HFFc6 (cell line): Measurements from ENCODE around the gene ZNF639. TPM values are rescaled to one million over a fixed set of nuclear protein-coding genes. Genes with fewer than 3 reads are reported as not detected.

ENCODE experiments used
- DNase-seq: peaks from one replicate; pipeline ENCODE4 v3.0.0-alpha.2; 2018
- H3K27ac Mint-ChIP-seq: 2 replicates; pipeline ENCODE4 v1.8.0; 2020; ENCODE audit warnings: mild to moderate bottlenecking, mixed read lengths
- H3K27me3 Mint-ChIP-seq: 2 replicates; pipeline ENCODE4 v1.8.0; 2021; ENCODE audit warnings: mild to moderate bottlenecking, moderate library complexity, mixed read lengths; ENCODE audit not compliant: insufficient read depth
- H3K36me3 Mint-ChIP-seq: 2 replicates; pipeline ENCODE4 v1.8.0; 2021; ENCODE audit warnings: low read depth, mixed read lengths
- H3K4me1 Mint-ChIP-seq: 2 replicates; pipeline ENCODE4 v1.8.0; 2020; ENCODE audit warnings: low read depth, mixed read lengths
- H3K4me3 Mint-ChIP-seq: 2 replicates; pipeline ENCODE4 v1.8.0; 2020; ENCODE audit warnings: mild to moderate bottlenecking, moderate library complexity, mixed read lengths
- H3K9me3 Mint-ChIP-seq: 2 replicates; pipeline ENCODE4 v1.8.0; 2020; ENCODE audit warnings: mild to moderate bottlenecking, mixed read lengths
- total RNA-seq, 6 experiments: library from RNA; stranded (reverse); fragmentation: NEBNext Ultra II Directional; extraction: Animal tissue kit (Norgen Biotek cat#: 25700); gene quantifications; 2 replicates in 1 of 6; 3 replicates in 5 of 6; pipeline ENCODE4 v1.2.3, GENCODE V29; 2021
- TF ChIP-seq, protein P1 (sequence below): fragments of 200-600 bp; sonication (generic); IDR thresholded peaks from 2 replicates; pipeline ENCODE4 v1.5.0; 2021; ENCODE audit warnings: antibody characterized with exemption, mild to moderate bottlenecking

ZNF639 gene
- total RNA-seq, 6 experiments from 2014 or later = 24.9 to 32.8 (median 29.0) TPM

DNA sequence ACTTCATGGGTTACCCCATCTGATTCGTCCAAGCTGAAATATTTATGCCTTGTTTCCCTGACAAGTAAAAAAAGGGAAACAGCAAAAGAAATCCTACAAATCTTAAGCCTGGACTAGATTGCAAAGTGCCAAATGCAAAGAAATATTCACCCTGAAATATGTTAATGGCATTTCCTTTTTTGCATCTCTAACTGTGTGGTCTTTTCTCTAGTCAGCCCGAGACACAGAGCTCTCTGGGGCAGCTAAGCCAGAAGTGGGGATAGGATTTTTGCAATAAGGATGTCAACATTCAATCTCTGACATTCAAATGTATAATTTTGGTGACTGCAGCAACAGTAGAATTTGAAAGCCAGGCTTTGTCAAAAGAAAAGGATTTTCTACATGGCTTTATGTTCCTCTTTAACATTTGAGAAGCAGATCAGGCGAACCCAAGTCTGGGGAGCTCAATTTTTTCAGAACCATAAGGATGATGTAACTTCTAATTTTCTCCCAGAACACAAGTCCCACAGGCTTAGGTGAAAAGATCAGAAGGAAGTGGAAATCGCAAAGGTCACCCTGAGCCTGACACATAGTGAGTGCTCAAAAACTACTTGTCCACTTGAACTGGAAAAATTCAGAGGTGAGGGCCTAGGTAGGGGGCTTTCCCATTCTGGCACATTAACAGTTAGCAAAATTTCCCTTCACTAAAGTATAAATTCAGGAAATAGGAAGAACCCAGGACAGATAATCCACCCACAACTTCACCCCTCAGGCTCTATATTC lies 43.7 kb upstream of the ZNF639 start:
- no peak for DNase-seq
- Mint-ChIP-seq H3K36me3 (no peaks in the 10 kb centered on the region), H3K4me1 (no peaks in the 10 kb centered on the region), H3K27me3 (peaks cover 22% of the 10 kb centered on the region), H3K4me3 (no peak overlapping the region), H3K27ac (no peak overlapping the region), H3K9me3 (no peaks in the 10 kb centered on the region)
- TF ChIP-seq, protein P1, sequence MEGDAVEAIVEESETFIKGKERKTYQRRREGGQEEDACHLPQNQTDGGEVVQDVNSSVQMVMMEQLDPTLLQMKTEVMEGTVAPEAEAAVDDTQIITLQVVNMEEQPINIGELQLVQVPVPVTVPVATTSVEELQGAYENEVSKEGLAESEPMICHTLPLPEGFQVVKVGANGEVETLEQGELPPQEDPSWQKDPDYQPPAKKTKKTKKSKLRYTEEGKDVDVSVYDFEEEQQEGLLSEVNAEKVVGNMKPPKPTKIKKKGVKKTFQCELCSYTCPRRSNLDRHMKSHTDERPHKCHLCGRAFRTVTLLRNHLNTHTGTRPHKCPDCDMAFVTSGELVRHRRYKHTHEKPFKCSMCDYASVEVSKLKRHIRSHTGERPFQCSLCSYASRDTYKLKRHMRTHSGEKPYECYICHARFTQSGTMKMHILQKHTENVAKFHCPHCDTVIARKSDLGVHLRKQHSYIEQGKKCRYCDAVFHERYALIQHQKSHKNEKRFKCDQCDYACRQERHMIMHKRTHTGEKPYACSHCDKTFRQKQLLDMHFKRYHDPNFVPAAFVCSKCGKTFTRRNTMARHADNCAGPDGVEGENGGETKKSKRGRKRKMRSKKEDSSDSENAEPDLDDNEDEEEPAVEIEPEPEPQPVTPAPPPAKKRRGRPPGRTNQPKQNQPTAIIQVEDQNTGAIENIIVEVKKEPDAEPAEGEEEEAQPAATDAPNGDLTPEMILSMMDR = no peak

DNA sequence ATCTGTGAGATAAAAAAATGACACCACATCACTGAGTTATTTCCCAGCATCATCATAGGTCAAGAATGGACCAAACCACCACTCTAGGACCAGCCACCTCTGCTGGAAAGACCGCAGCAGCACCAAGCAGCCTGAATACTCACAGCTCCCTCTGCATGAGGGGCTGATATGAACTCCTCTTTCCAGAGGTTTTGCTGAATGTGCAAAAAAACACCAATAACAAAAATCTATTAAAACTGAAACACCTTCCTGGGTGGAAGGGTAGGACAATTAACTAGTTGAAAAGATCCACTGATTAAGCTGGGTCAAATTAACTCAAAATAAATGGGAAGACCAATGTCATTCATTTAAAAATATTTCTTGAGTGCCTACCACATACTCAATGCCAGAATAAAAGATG lies 43.0 kb upstream of the ZNF639 start:
- DNase-seq = no peak
- no peaks in the 10 kb centered on the region for H3K36me3 Mint-ChIP-seq
- TF ChIP-seq, protein P1 = no peak
- no peaks in the 10 kb centered on the region for H3K9me3 Mint-ChIP-seq
- no peaks in the 10 kb centered on the region for H3K4me1 Mint-ChIP-seq
- peaks cover 22% of the 10 kb centered on the region for H3K27me3 Mint-ChIP-seq
- H3K4me3 Mint-ChIP-seq = no peak overlapping the region
- H3K27ac Mint-ChIP-seq = no peak overlapping the region

DNA sequence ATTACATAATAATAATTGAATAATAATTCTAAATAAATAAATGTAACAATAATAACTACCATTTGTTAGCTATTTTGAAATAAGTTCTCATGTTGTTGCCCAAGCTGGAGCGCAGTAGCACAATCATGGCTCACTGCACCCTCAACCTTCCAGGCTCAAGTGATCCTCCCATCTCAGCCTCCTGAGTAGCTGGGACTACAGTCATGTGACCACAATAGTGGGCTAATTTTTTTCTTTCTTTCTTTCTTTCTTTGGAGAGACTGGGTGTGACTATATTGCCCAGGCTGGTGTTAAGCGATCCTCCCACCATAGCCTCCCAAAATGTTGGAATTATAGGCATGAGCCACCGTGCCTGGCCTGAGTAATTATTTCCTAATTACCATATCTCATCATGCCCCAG lies 41.0 kb upstream of the ZNF639 start:
- no peaks in the 10 kb centered on the region for H3K36me3 Mint-ChIP-seq
- peaks cover 22% of the 10 kb centered on the region; the same call in 1 of the 2 replicates for H3K27me3 Mint-ChIP-seq
- no peaks in the 10 kb centered on the region; the same call in 1 of the 2 replicates for H3K4me1 Mint-ChIP-seq
- no peak for DNase-seq
- no peak overlapping the region for H3K4me3 Mint-ChIP-seq
- no peak overlapping the region for H3K27ac Mint-ChIP-seq
- TF ChIP-seq, protein P1 = no peak
- no peaks in the 10 kb centered on the region for H3K9me3 Mint-ChIP-seq

DNA sequence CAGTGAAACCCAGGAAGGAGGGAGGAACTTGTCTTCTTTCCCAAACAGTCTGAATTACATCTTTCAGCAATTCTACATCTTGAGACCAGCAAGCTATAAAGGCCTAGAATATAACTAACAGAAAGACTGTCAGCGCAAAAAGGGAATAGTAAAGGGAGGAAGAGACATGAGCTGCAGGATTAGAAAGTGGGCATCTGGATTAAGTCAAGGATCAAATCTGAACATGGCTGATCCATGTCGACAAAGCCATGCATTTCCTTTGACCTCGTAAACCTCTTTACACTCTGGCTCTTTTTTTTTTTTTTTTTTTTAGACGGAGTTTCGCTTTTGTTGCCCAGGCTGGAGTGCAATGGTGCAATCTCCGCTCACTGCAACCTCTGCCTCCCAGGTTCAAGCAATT lies 36.5 kb upstream of the ZNF639 start:
- H3K9me3 Mint-ChIP-seq = no peaks in the 10 kb centered on the region
- H3K27me3 Mint-ChIP-seq = peaks cover 16% of the 10 kb centered on the region; the same call in 1 of the 2 replicates
- H3K36me3 Mint-ChIP-seq = no peaks in the 10 kb centered on the region
- H3K27ac Mint-ChIP-seq = no peak overlapping the region
- DNase-seq = no peak
- H3K4me1 Mint-ChIP-seq = peaks cover 10% of the 10 kb centered on the region
- TF ChIP-seq, protein P1 = no peak
- H3K4me3 Mint-ChIP-seq = peak overlapping the region; percentile 30; the same call in 1 of the 2 replicates

DNA sequence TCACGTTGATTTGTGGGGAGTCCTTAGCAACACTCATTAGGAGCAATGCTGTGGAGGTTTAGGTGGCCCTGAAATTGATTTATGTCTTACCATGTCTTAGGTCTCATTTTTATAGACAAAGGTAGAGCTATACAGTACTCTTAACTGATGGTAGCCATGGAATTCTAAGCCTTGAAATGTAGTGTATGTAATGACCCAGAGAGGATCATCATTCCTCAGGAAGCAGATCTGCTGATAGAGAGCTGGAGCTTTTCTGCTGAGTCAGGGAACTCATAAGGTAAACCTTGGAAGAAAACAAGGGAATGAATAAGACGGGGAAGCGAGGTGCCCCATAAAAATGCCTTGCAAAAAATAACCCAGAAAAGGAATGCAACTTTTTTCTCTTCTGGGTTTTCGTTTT lies 34.0 kb upstream of the ZNF639 start:
- no peaks in the 10 kb centered on the region for H3K9me3 Mint-ChIP-seq
- no peak for DNase-seq
- peaks cover 10% of the 10 kb centered on the region for H3K4me1 Mint-ChIP-seq
- no peak overlapping the region for H3K4me3 Mint-ChIP-seq
- TF ChIP-seq, protein P1 = no peak
- no peak overlapping the region for H3K27ac Mint-ChIP-seq
- peaks cover 21% of the 10 kb centered on the region for H3K27me3 Mint-ChIP-seq
- no peaks in the 10 kb centered on the region for H3K36me3 Mint-ChIP-seq
